GM12864 (cell line): ENCODE measurements around the gene KDM4C.
A peak's percentile ranks its signal among the peaks of the same experiment; 100 is the strongest.

Source experiments
- DNase-seq: peaks from one replicate; pipeline ENCODE4 v3.0.0-alpha.2; 2011; ENCODE audit warnings: low read depth
- H3K4me3 ChIP-seq: 2 replicates; pipeline ENCODE4 v1.5.1; 2011; ENCODE audit warnings: mild to moderate bottlenecking, low read depth, low read length, control low read depth
- TF ChIP-seq, protein P1 (sequence below): IDR thresholded peaks from 2 replicates; pipeline ENCODE4 v1.5.1; 2011; ENCODE audit warnings: low read depth, mild to moderate bottlenecking, moderate library complexity, low read length, control low read depth, inconsistent platforms; ENCODE audit errors: missing control alignments

KDM4C gene

DNA sequence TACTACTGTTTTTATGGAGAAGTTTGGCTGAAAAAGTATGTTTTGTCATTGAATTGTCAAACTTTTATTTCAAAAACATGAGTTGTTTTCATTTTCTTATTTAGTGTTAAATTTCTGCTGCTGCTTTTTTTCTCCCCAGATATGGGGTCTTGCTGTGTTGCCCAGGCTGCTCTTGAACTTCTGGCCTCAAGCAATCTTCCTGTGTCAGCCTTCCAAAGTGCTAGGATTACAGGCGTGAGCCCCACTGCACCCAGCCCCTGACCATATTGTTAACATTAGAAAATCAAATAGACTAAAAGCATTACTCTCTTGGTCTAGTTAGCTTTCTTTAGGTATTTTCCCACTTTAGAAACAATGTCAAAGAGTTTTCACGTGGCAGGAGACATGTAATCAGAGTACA lies 215.3 kb downstream of the KDM4C start:
- TF ChIP-seq, protein P1, sequence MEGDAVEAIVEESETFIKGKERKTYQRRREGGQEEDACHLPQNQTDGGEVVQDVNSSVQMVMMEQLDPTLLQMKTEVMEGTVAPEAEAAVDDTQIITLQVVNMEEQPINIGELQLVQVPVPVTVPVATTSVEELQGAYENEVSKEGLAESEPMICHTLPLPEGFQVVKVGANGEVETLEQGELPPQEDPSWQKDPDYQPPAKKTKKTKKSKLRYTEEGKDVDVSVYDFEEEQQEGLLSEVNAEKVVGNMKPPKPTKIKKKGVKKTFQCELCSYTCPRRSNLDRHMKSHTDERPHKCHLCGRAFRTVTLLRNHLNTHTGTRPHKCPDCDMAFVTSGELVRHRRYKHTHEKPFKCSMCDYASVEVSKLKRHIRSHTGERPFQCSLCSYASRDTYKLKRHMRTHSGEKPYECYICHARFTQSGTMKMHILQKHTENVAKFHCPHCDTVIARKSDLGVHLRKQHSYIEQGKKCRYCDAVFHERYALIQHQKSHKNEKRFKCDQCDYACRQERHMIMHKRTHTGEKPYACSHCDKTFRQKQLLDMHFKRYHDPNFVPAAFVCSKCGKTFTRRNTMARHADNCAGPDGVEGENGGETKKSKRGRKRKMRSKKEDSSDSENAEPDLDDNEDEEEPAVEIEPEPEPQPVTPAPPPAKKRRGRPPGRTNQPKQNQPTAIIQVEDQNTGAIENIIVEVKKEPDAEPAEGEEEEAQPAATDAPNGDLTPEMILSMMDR: no peak
- DNase-seq: no peak
- H3K4me3 ChIP-seq: no peak overlapping the region

GRCh38 chr9:6973762-6974161 lies 216.0 kb downstream of the KDM4C start:
- TF ChIP-seq, protein P1: no peak
- peak; percentile 46 for DNase-seq
- no peak overlapping the region for H3K4me3 ChIP-seq

DNA sequence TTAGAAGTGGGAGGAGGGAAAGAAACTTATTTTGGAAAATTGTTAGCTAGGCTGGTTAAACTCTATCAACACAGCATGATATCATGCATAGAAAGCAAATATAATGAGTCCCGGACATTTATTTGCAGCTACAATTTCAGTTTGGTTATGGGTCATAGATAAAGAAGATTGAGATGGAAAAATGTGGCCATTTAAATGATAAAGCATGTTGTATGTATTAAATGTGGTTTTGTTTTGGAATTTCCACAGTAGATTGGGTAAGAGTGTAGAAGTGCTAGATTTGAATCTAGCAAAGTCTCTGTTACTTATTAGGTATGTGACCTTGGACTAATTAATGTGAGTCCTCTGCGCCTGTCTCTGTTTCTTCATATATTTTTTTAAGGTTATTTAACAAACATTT lies 217.4 kb downstream of the KDM4C start:
- no peak overlapping the region for H3K4me3 ChIP-seq
- no peak for DNase-seq
- TF ChIP-seq, protein P1: no peak

- no peak for DNase-seq
- H3K4me3 ChIP-seq: no peak overlapping the region
- TF ChIP-seq, protein P1: no peak
Measured at GRCh38 chr9:6977761-6978160, 220.0 kb downstream of the KDM4C start.

GRCh38 chr9:6978591-6978990 lies 220.8 kb downstream of the KDM4C start:
- no peak overlapping the region for H3K4me3 ChIP-seq
- no peak for DNase-seq
- TF ChIP-seq, protein P1: no peak

GRCh38 chr9:6984941-6985578 lies 227.3 kb downstream of the KDM4C start:
- TF ChIP-seq, protein P1: no peak
- no peak overlapping the region for H3K4me3 ChIP-seq
- no peak for DNase-seq

GRCh38 chr9:6986141-6986815 lies 228.5 kb downstream of the KDM4C start:
- no peak overlapping the region for H3K4me3 ChIP-seq
- TF ChIP-seq, protein P1: no peak

More at GRCh38 chr9:6986141-6986815, 228.5 kb downstream of the KDM4C start:
- no peak for DNase-seq
